HG02840 (cell line): ENCODE measurements around the gene NEK8.
A peak's percentile ranks its signal among the peaks of the same experiment; 100 is the strongest.
"Not testable (repeated sequence)": the region's sequence is repeated elsewhere in the genome, so short reads cannot be mapped to it uniquely, and the experiment has no call there.

Experiments used
- ATAC-seq: cut with Tn5 transposase; IDR thresholded peaks from one replicate; pipeline ENCODE4 v1.9.1; 2021; ENCODE audit warnings: mild to moderate bottlenecking, moderate library complexity, moderate number of reproducible peaks; ENCODE audit not compliant: unreplicated experiment, low FRiP score

Gene NEK8

GRCh38 chr17:28724500-28725165, 4.0 kb upstream of the NEK8 start:
- ATAC-seq = no peak

GRCh38 chr17:28725166-28725659, 3.4 kb upstream of the NEK8 start:
- no peak for ATAC-seq

DNA sequence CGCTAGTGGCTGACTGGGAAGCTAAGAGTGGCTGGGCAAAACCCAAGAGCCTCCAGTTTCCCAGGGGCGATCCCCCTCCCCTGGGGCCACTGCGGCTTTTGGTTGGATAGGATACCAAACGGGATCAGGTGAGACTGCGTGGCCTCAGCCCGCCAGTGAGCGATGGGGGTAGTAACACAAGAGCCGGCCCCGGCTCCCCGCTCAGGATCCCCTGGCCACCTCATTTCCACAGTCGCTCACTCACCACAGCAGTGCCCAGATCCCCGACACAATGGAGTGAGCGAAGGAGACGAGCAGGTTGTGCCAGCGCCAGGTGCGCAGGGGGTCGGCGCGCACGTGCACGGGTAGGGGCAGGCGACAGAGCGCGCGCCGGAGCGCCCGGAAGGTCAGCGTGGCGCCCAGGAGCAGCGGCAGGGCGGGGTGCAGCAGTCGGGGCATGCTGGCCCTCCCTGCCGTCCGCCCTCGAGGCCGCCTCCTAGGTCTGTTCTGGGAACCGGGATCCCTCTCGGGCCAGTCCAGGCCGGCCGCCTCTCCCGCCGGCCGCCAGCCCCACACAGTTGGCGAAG, 2.8 kb upstream of the NEK8 start:
- peak; percentile 1 for ATAC-seq

GRCh38 chr17:28726226-28726626, 2.4 kb upstream of the NEK8 start, which contains the start of gene TLCD1:
Gene TLCD1, minus strand, starts transcription at chr17:28726233. Its CDS starts 136 bp downstream, at chr17:28726097.
- peak; percentile 11 for ATAC-seq

DNA sequence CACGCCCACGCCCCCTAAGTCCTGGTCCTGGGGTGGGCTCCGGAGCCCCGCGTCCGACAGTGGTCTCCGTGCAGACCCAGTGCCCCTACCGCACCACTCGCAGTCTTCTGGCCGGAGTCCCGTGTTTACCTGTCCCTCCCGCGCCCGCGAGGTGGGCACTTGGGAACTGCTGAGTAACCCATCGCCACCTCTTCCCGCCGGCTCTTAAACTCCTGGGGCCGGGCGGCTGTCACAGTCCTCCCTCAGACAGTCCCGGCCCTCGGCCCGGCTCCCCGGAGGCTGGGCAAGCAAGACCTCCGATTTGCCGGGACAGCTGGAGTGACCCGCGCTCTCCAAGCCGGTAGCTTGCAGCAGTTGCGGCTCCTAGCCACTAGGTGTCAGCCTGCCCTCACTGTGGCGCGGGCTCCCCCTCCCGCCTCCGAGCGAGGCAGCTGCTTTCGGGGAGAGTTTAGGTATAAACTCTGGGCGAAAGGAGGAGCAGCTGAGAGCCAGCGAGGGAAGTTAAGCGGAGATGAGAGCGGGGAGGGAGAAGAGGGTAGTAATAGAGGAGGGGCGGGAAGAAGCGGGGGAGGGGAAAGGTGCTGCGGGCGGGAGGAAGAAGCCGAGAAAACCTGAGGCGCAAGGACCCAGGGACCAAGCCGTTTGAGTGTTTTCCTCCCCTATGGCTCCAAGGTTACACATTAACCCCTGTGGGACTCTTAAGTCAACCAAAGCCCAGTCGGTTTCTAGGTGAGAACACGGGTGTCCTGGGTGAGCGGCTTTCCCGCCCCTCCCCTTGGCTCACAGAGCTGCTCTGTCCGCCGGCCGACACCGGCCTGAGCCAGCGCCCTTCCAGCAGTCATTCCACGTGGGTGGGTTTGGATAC, 1.7 kb upstream of the NEK8 start:
- peak; percentile 35 for ATAC-seq

DNA sequence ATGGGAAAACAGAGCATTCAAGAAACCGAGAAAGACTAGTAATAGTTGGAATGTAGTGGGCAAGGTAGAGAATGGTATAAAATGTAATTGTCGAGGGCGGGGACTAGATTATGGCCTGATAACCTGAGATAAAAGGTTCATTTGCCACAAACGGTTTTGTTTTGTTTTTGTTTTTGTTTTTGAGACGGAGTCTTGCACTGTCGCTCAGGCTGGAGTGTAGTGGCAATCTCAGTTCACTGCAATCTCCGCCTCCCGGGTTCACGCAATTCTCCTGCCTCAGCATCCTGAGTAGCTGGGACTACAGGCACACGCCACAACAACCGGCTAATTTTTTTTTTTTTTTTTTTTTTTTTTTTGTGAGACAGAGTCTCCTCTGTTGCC, 1.4 kb downstream of the NEK8 start:
- ATAC-seq = no peak

DNA sequence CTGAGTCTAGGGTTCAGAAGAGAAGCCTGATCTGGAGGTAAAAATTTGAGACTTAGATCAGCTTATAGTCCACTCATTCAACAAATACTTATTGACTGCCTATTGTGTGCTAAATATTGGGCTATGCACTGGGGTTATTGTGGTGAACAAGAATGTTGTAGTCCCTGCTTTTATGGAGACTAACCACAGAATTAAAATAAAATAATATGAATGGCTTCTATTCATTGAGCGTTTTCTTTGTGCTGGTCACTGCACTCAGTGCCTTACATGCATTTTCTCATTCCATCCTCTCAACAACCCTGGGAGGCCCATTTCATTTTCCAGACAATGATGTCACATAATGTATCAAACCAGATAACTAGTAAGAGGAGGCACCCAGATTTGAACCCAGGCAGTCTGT, 4.8 kb downstream of the NEK8 start:
- ATAC-seq = no peak

- ATAC-seq = no peak
Observed at GRCh38 chr17:28734712-28735241, 6.2 kb downstream of the NEK8 start.

- no peak for ATAC-seq
Observed at GRCh38 chr17:28735242-28735722, 6.7 kb downstream of the NEK8 start.

DNA sequence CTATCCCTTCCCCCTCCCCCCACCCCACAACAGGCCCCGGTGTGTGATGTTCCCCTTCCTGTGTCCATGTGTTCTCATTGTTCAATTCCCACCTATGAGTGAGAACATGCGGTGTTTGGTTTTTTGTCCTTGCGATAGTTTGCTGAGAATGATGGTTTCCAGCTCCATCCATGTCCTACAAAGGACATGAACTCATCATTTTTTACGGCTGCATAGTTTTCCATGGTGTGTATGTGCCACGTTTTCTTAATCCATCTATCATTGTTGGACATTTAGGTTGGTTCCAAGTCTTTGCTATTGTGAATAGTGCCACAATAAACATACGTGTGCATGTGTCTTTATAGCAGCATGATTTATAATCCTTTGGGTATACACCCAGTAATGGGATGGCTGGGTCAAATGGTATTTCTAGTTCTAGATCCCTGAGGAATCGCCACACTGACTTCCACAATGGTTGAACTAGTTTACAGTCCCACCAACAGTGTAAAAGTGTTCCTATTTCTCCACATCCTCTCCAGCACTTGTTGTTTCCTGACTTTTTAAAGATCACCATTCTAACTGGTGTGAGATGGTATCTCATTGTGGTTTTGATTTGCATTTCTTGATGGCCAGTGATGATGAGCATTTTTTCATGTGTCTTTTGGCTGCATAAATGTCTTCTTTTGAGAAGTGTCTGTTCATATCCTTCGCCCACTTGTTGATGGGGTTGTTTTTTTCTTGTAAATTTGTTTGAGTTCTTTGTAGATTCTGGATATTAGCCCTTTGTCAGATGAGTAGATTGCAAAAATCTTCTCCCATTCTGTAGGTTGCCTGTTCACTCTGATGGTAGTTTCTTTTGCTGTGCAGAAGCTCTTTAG, 7.6 kb downstream of the NEK8 start:
- not testable (repeated sequence) for ATAC-seq

- ATAC-seq = no peak
Observed at GRCh38 chr17:28737316-28737715, 8.7 kb downstream of the NEK8 start.

DNA sequence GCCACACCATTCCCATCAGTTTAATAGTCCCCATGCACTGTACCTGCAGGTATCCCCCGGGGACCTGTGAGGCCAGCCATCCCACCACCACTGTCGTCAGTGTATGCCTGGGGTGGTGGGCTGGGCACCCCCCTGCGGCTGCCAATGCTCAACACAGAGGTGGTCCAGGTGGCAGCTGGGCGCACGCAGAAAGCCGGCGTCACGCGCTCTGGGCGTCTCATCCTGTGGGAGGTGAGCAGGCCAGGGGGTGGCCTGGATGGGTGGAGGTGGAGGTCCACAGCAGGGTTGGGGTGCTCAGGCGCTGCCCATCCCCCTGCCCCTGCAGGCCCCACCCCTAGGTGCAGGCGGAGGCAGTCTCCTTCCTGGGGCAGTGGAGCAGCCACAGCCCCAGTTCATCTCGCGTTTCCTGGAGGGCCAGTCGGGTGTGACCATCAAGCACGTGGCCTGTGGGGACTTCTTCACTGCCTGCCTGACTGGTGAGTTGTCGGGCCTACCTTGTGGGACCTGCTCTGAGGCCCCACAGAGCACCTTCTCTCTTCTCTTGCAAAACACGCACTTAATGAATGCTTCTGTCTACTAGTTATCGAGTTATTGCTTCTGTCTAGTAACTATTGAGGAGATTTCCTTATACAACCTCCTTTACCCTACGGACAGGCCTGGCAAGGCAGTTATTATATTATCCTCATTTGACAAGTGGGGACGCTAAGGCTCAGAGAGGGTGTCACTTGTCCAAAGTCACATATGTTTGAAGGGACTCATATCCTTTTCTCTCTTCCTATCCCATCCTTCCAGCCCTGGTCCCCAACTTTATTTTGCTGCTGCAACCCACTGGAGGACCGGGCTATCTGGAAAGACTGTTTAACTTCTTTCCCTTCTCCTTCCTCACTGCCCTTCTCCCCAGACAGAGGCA, 9.4 kb downstream of the NEK8 start:
- ATAC-seq = peak; percentile 53

DNA sequence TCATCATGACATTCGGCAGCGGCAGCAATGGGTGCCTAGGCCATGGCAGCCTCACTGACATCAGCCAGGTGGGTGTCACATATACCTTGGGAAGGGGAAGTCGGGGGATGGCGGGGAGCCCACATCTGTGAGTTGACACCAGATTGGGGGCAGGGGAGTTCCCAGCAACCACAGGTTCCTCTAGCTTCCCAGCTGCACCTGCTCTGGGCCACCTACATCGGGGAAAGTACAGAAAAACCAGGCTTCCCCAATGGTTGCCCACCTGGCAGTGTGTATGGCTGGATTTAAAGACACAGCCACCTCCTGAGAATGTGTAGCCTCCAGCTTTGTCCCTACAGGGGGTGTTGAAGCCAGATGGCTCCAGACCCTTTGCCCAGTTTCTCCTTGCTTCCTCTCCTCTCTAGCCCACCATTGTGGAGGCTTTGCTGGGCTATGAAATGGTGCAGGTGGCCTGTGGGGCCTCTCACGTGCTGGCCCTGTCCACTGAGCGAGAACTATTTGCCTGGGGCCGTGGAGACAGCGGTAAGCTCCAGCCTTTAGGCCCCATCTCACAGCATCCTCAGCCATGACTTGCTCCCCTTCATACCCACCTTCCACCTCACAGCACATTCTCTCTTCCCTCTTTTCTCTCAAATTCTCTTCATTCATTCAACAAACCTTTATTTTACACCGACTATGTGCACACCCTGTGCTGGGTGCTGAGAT, 10.2 kb downstream of the NEK8 start:
- no peak for ATAC-seq

GRCh38 chr17:28740406-28741357, 12.1 kb downstream of the NEK8 start:
- ATAC-seq = no peak

GRCh38 chr17:28741358-28742349, 13.1 kb downstream of the NEK8 start:
- no peak for ATAC-seq
